DND-41 (cell line): ENCODE measurements around the gene TRMT11.

Experiments
- EZH2 ChIP-seq: IDR thresholded peaks from 3 replicates; pipeline ENCODE4 v1.6.1; 2012; ENCODE audit warnings: borderline replicate concordance, low read depth, mild to moderate bottlenecking, moderate library complexity, low read length, inconsistent platforms; ENCODE audit not compliant: severe bottlenecking
- TF ChIP-seq, protein P1 (sequence below): IDR thresholded peaks from 2 replicates; pipeline ENCODE4 v1.5.1; 2012; ENCODE audit warnings: borderline replicate concordance, low read length, moderate library complexity, mild to moderate bottlenecking; ENCODE audit not compliant: poor library complexity, severe bottlenecking; ENCODE audit errors: extremely low read depth

DNA sequence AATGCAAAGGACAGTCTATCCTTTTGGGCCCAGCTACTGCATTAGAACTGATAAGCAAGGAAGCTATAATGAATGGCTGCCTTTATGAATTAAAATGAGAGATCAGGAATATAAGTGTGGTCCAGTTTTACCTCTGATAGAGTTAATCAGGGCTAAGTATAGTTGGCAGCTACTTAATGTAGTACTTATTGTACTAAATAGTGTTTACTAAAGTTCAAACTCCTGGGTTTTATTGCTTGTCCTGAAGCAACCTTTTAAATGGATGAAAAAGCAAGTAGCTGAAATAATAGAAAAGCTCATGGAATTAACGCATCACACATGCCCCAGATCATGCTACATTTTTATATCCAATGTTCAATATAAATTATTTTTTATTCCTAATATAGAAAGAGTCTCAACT, 5.3 kb downstream of the TRMT11 start:
- TF ChIP-seq, protein P1, sequence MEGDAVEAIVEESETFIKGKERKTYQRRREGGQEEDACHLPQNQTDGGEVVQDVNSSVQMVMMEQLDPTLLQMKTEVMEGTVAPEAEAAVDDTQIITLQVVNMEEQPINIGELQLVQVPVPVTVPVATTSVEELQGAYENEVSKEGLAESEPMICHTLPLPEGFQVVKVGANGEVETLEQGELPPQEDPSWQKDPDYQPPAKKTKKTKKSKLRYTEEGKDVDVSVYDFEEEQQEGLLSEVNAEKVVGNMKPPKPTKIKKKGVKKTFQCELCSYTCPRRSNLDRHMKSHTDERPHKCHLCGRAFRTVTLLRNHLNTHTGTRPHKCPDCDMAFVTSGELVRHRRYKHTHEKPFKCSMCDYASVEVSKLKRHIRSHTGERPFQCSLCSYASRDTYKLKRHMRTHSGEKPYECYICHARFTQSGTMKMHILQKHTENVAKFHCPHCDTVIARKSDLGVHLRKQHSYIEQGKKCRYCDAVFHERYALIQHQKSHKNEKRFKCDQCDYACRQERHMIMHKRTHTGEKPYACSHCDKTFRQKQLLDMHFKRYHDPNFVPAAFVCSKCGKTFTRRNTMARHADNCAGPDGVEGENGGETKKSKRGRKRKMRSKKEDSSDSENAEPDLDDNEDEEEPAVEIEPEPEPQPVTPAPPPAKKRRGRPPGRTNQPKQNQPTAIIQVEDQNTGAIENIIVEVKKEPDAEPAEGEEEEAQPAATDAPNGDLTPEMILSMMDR, result no peak
- TF ChIP-seq EZH2, result no peak
